SU-DHL-6 (cell line): ENCODE data around the gene LTBP1.

ENCODE experiments used
- H2AFZ ChIP-seq: fragments of 200-600 bp; sonication (generic); 2 replicates; pipeline ENCODE4 v1.6.1; 2014; ENCODE audit warnings: low read depth, mild to moderate bottlenecking, moderate library complexity, mixed read lengths, antibody characterized with exemption, low read length; ENCODE audit not compliant: severe bottlenecking
- H3F3A ChIP-seq: fragments of 200-600 bp; shearing (Covaris generic); 2 replicates; pipeline ENCODE4 v1.6.0; 2016; ENCODE audit warnings: antibody characterized with exemption, mild to moderate bottlenecking; ENCODE audit not compliant: insufficient read depth
- H3K27ac ChIP-seq: fragments of 200-600 bp; sonication (generic); 2 replicates; pipeline ENCODE4 v1.5.1; 2016; ENCODE audit warnings: low read depth, mild to moderate bottlenecking, low read length, moderate library complexity, mixed read lengths
- H3K27me3 ChIP-seq: fragments of 200-600 bp; sonication (generic), shearing (Covaris generic); 2 replicates; pipeline ENCODE4 v1.6.0; 2014; ENCODE audit warnings: mild to moderate bottlenecking, low read length
- H3K36me3 ChIP-seq: fragments of 200-600 bp; sonication (generic); 2 replicates; pipeline ENCODE4 v1.6.1; 2014; ENCODE audit warnings: mild to moderate bottlenecking, low read length, mixed read lengths
- H3K4me2 ChIP-seq: fragments of 300-600, 200-600 bp; shearing (Covaris generic), sonication (generic); 2 replicates; pipeline ENCODE4 v1.6.0; 2014; ENCODE audit warnings: low read length, low read depth, mild to moderate bottlenecking; ENCODE audit not compliant: poor library complexity, severe bottlenecking
- H3K4me3 ChIP-seq: fragments of 200-600 bp; sonication (generic); 2 replicates; pipeline ENCODE4 v1.5.1; 2014; ENCODE audit warnings: antibody characterized with exemption, low read length, mild to moderate bottlenecking, mixed read lengths; ENCODE audit not compliant: insufficient read depth, poor library complexity, severe bottlenecking
- H3K79me2 ChIP-seq: fragments of 200-600 bp; sonication (generic); 2 replicates; pipeline ENCODE4 v1.6.1; 2014; ENCODE audit warnings: mild to moderate bottlenecking, low read length, moderate library complexity; ENCODE audit not compliant: insufficient read depth
- H3K9ac ChIP-seq: fragments of 200-600 bp; sonication (generic); 2 replicates; pipeline ENCODE4 v1.7.0; 2014; ENCODE audit warnings: mild to moderate bottlenecking, low read length
- H3K9me2 ChIP-seq: fragments of 200-600 bp; sonication (generic); replicated peaks from 2 replicates; pipeline ENCODE4 v1.6.1; 2014; ENCODE audit warnings: low read length; ENCODE audit not compliant: insufficient read depth
- H3K9me3 ChIP-seq: fragments of 200-600 bp; sonication (generic); 2 replicates; pipeline ENCODE4 v1.6.1; 2014; ENCODE audit warnings: low read length, mixed read lengths; ENCODE audit not compliant: insufficient read depth
- H4K20me1 ChIP-seq: fragments of 200-600 bp; sonication (generic); 2 replicates; pipeline ENCODE4 v1.6.1; 2014; ENCODE audit warnings: low read depth, mild to moderate bottlenecking, antibody characterized with exemption, low read length, moderate library complexity, mixed read lengths
- EZH2phosphoT487 ChIP-seq: fragments of 200-600 bp; sonication (generic), shearing (Covaris generic); conservative IDR thresholded peaks from 2 replicates; pipeline ENCODE4 v1.6.1; 2018; ENCODE audit warnings: mild to moderate bottlenecking, antibody characterized with exemption, low read length, moderate library complexity, mixed read lengths
- TF ChIP-seq, protein P1 (sequence below): fragments of 200-600 bp; sonication (generic); IDR thresholded peaks from one replicate; pipeline ENCODE4 v1.5.1; 2017; ENCODE audit warnings: antibody characterized with exemption, mild to moderate bottlenecking, low read length, moderate library complexity; ENCODE audit not compliant: insufficient read depth, poor library complexity, severe bottlenecking

The LTBP1 gene

DNA sequence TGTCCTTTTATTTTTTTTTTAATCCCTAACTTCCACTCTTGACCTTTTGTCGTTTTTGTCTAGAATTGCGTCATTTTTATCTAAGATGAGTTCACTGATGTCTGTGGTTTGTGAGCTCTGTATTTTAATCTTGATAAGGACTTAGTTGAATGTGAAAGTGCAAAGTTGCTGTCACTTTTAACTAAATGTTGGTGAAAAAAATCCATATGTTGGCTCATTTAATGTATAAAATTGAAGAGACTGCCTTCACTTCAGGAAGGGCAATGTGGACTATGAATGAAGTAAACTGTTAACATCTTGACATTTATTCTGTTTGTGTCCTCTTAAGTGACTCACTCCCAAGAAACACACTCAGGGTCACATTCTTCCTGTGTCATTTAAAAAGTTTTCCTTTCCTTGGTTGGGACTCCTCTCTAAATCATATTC is 273.1 kb downstream of the LTBP1 start:
- Histone ChIP-seq H3K9me2 (no peaks in the 10 kb centered on the region), H3K4me3 (no peak overlapping the region), H3F3A (peaks cover 13% of the 10 kb centered on the region; the same call in 1 of the 2 replicates), H3K27me3 (no peaks in the 10 kb centered on the region), H3K79me2 (no peaks in the 10 kb centered on the region; the same call in 1 of the 2 replicates), H2AFZ (no peak overlapping the region), H3K27ac (no peak overlapping the region), H4K20me1 (no peaks in the 10 kb centered on the region), H3K9ac (no peak overlapping the region), H3K9me3 (no peaks in the 10 kb centered on the region), H3K36me3 (peaks cover 51% of the 10 kb centered on the region), H3K4me2 (no peak overlapping the region)
- TF ChIP-seq, protein P1, sequence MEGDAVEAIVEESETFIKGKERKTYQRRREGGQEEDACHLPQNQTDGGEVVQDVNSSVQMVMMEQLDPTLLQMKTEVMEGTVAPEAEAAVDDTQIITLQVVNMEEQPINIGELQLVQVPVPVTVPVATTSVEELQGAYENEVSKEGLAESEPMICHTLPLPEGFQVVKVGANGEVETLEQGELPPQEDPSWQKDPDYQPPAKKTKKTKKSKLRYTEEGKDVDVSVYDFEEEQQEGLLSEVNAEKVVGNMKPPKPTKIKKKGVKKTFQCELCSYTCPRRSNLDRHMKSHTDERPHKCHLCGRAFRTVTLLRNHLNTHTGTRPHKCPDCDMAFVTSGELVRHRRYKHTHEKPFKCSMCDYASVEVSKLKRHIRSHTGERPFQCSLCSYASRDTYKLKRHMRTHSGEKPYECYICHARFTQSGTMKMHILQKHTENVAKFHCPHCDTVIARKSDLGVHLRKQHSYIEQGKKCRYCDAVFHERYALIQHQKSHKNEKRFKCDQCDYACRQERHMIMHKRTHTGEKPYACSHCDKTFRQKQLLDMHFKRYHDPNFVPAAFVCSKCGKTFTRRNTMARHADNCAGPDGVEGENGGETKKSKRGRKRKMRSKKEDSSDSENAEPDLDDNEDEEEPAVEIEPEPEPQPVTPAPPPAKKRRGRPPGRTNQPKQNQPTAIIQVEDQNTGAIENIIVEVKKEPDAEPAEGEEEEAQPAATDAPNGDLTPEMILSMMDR, result no peak
- no peak for TF ChIP-seq EZH2phosphoT487

DNA sequence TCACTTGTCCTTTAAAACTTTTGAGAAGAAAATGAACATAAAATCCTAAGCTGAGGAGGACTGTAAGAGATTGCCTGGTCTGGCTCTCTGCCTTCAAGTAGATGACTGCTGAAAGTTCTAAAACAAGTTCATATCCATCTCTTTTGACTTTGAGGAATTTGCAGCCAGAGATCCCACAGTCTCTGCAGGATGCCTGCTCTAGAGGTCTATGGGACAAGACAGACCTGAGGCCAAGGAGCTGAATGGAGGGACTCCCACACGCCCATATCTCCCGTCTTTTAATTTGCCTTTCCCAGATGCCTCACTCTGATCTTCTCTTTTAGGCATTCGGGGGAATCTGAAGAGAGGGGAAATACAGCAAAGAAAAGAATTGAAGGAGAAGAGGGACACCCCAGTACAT is 273.8 kb downstream of the LTBP1 start:
- Histone ChIP-seq H3K9me2 (no peaks in the 10 kb centered on the region), H3F3A (peaks cover 13% of the 10 kb centered on the region; the same call in 1 of the 2 replicates), H3K27ac (no peak overlapping the region), H2AFZ (no peak overlapping the region), H3K9me3 (no peaks in the 10 kb centered on the region), H3K4me3 (no peak overlapping the region), H3K27me3 (no peaks in the 10 kb centered on the region), H4K20me1 (no peaks in the 10 kb centered on the region), H3K79me2 (no peaks in the 10 kb centered on the region; the same call in 1 of the 2 replicates), H3K36me3 (peaks cover 55% of the 10 kb centered on the region), H3K9ac (no peak overlapping the region), H3K4me2 (no peak overlapping the region)
- no peak for TF ChIP-seq EZH2phosphoT487

DNA sequence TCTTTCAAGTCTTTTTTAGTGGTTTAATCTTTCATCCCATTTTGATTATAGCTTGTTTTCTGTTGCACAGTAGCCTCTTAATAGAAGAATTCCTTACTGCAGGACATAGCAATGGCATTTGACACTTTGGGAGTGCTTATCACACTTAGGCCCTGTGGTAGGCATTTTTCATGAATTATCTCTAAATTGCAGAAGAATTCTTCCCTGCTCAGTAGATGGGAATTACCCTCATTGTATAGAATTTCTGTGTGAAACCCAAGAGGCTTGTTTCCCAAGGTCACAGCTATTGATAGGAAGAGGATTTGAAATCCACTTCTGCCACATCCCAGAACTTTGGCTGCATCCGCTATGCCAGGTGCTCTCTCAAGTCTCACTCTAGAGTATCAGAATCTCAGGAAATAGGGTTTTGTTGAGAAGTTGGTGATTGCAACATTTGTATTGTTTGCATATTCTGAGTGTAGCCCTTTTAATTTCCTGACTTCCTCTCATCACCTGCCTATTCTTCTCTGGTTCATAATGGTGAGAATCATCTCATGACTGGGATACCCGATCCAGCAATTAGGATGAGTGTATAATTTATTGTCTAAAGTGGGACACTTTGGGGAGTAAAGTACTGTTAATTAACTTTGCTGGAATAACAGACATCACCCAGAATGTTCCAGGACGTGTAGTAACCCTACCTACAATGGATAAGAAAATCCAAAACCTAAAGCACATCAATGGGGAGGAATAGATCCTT is 274.5 kb downstream of the LTBP1 start:
- H3K79me2 ChIP-seq, result no peaks in the 10 kb centered on the region; the same call in 1 of the 2 replicates
- H2AFZ ChIP-seq, result no peak overlapping the region
- H3K4me2 ChIP-seq, result no peak overlapping the region
- TF ChIP-seq, protein P1, result no peak
- TF ChIP-seq EZH2phosphoT487, result no peak
- H3F3A ChIP-seq, result peaks cover 13% of the 10 kb centered on the region; the same call in 1 of the 2 replicates
- H4K20me1 ChIP-seq, result no peaks in the 10 kb centered on the region
- no peak overlapping the region for H3K9ac ChIP-seq
- no peaks in the 10 kb centered on the region for H3K9me3 ChIP-seq
- no peak overlapping the region for H3K4me3 ChIP-seq
- peaks cover 55% of the 10 kb centered on the region for H3K36me3 ChIP-seq
- no peaks in the 10 kb centered on the region for H3K27me3 ChIP-seq
- no peaks in the 10 kb centered on the region for H3K9me2 ChIP-seq
- no peak overlapping the region for H3K27ac ChIP-seq

DNA sequence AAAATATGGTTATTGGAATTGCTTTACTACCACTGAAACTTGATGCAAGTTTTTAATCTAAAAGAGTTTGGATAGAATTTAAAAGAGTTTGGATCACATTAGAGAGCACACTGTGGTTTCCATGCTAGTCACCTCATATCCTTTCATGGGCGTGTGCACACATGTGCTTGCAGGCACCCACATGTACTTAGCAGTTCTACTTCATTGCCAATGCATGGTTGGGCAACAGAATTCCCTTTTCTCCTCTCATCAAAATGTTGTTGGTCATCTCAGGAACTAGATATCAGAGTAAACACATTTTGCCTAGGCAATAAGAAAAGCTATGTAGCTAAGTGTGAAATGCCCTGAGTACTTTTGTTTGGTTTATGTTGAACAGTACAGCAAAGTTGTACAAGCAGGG is 275.6 kb downstream of the LTBP1 start:
- Histone ChIP-seq H3F3A (peaks cover 13% of the 10 kb centered on the region; the same call in 1 of the 2 replicates), H3K79me2 (no peaks in the 10 kb centered on the region), H4K20me1 (no peaks in the 10 kb centered on the region), H3K4me2 (no peak overlapping the region), H3K9me2 (no peaks in the 10 kb centered on the region), H2AFZ (no peak overlapping the region), H3K9me3 (no peaks in the 10 kb centered on the region), H3K27ac (no peak overlapping the region), H3K27me3 (no peaks in the 10 kb centered on the region), H3K4me3 (no peak overlapping the region), H3K9ac (no peak overlapping the region), H3K36me3 (peaks cover 55% of the 10 kb centered on the region)
- no peak for TF ChIP-seq EZH2phosphoT487
- TF ChIP-seq, protein P1, result no peak
